WERI-Rb-1 (cell line): Measurements from ENCODE around the gene WBP2.

Experiments
- DNase-seq: peaks from one replicate; pipeline ENCODE4 v3.0.0-alpha.2; 2020
- H3K27ac ChIP-seq: fragments of 250-450 bp; sonication (Bioruptor Pico); 2 replicates; pipeline ENCODE4 v1.5.1; 2020; ENCODE audit warnings: mild to moderate bottlenecking, moderate library complexity
- H3K27me3 ChIP-seq: fragments of 250-450 bp; sonication (Bioruptor Pico); 2 replicates; pipeline ENCODE4 v1.5.1; 2021; ENCODE audit warnings: mild to moderate bottlenecking, low read depth, moderate library complexity; ENCODE audit not compliant: insufficient read depth, severe bottlenecking
- H3K36me3 ChIP-seq: fragments of 250-450 bp; sonication (Bioruptor Pico); 2 replicates; pipeline ENCODE4 v1.5.1; 2020; ENCODE audit warnings: mild to moderate bottlenecking, moderate library complexity
- H3K4me3 ChIP-seq: 2 replicates; pipeline ENCODE4 v1.5.1; 2011; ENCODE audit warnings: low read depth, mild to moderate bottlenecking, control low read depth, low read length
- H3K9me3 ChIP-seq: fragments of 250-450 bp; sonication (Bioruptor Pico); 2 replicates; pipeline ENCODE4 v1.5.1; 2021; ENCODE audit warnings: mild to moderate bottlenecking, moderate library complexity; ENCODE audit not compliant: severe bottlenecking
- TF ChIP-seq, protein P1 (sequence below): IDR thresholded peaks from 2 replicates; pipeline ENCODE4 v1.5.1; 2011; ENCODE audit warnings: low read depth, mild to moderate bottlenecking, control low read depth, inconsistent platforms, low read length

WBP2 gene

DNA sequence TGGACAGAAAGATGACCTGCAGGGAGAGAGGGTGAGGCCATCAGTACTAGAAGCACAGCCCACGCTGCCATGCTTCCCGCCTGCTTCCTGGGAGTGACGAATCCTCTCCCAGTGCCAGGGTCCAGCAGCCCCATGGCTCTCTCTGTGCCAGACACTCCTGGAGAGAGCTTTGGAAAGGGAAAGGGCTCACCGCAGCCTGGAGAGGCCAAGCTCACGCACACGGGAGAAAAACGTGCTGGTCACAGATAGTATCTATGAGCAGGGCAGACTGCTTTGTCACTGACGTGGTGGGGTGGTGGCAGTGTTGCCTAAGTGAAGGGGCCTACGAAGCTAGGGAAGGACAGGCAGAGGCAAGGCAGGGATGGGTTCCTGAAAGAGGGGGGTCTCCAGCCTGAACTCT, 5.4 kb downstream of the WBP2 start:
- Histone ChIP-seq H3K36me3 (peaks cover 71% of the 10 kb centered on the region), H3K27ac (no peak overlapping the region), H3K27me3 (no peaks in the 10 kb centered on the region), H3K4me3 (no peak overlapping the region), H3K9me3 (no peaks in the 10 kb centered on the region)
- TF ChIP-seq, protein P1, sequence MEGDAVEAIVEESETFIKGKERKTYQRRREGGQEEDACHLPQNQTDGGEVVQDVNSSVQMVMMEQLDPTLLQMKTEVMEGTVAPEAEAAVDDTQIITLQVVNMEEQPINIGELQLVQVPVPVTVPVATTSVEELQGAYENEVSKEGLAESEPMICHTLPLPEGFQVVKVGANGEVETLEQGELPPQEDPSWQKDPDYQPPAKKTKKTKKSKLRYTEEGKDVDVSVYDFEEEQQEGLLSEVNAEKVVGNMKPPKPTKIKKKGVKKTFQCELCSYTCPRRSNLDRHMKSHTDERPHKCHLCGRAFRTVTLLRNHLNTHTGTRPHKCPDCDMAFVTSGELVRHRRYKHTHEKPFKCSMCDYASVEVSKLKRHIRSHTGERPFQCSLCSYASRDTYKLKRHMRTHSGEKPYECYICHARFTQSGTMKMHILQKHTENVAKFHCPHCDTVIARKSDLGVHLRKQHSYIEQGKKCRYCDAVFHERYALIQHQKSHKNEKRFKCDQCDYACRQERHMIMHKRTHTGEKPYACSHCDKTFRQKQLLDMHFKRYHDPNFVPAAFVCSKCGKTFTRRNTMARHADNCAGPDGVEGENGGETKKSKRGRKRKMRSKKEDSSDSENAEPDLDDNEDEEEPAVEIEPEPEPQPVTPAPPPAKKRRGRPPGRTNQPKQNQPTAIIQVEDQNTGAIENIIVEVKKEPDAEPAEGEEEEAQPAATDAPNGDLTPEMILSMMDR, result no peak
- no peak for DNase-seq

DNA sequence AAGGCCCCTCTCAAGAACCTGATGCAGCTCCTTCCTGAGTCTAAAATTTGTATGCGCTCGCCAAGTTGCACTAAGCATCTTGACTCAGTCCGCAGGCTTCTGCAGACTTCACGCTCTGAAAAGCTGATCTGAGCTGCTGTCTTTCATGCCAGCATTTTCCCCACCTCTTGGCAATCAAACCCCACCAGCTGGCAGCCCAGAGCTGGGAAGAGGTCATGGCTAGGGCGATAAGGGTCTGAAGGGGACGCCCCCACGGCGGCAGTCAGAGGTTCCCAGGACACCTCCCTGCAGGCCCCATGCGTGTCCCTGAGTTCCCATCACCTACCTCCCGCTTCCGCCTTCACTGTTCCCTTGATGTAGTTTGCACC, 5.9 kb downstream of the WBP2 start:
- peaks cover 71% of the 10 kb centered on the region for H3K36me3 ChIP-seq
- no peak overlapping the region for H3K27ac ChIP-seq
- TF ChIP-seq, protein P1, result no peak
- no peak for DNase-seq
- H3K4me3 ChIP-seq, result no peak overlapping the region
- no peaks in the 10 kb centered on the region for H3K27me3 ChIP-seq
- no peaks in the 10 kb centered on the region for H3K9me3 ChIP-seq

GRCh38 chr17:75848523-75849278, 6.4 kb downstream of the WBP2 start:
- Histone ChIP-seq H3K9me3 (no peaks in the 10 kb centered on the region), H3K27ac (no peak overlapping the region; the same call in 1 of the 2 replicates), H3K27me3 (no peaks in the 10 kb centered on the region), H3K4me3 (no peak overlapping the region), H3K36me3 (peaks cover 71% of the 10 kb centered on the region)
- peak; percentile 94 for DNase-seq
- TF ChIP-seq, protein P1, result peak; percentile 87

DNA sequence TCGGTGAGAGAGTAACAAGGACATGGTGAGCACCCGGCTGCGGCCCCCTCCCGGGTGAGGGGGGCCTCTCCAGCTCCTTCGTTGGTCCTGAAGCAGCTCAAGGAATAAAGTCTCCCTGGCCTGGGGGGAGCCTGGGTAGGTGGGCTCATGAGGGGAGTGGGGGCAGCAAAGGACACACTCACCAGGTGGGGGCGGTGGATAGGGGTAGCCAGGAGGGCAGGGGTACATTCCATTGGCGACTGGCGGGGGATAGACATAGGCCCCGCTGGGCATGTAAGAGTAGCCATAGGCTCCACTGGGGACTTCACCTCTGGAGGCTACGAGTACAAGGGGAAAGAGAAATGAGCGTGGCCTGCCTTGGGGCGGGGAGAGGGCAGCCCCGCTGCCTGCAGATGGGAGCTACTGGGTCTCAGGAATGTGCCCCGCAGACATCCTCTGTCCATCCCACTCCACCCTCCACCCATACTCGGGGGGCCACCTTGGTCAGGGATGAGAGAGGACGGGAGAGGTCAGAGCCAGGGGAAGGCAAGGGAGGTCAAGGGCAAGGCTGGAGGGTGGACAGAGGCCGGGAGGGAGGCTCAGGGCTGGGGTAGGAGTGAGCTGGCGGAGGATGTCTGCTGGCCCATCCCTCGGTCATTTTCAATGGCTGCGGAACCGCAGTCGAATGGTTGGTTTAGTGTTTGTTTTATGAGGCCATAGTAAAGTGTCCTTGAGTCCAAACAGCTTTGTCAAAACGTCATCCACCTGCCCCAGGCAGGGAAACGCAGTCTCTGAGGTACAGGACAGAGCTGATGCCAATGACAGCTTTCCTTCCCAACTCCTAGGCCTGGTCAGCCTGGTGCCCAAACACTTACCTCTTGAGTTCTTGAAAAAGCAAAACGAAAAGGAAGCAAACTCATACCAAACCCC, 7.3 kb downstream of the WBP2 start:
- H3K4me3 ChIP-seq, result no peak overlapping the region
- H3K36me3 ChIP-seq, result peaks cover 70% of the 10 kb centered on the region
- TF ChIP-seq, protein P1, result no peak
- H3K9me3 ChIP-seq, result no peaks in the 10 kb centered on the region
- H3K27me3 ChIP-seq, result no peaks in the 10 kb centered on the region
- no peak overlapping the region for H3K27ac ChIP-seq
- DNase-seq, result no peak

GRCh38 chr17:75846692-75847613, 8.2 kb downstream of the WBP2 start:
- Histone ChIP-seq H3K9me3 (no peaks in the 10 kb centered on the region), H3K27me3 (no peaks in the 10 kb centered on the region), H3K4me3 (no peak overlapping the region), H3K27ac (no peak overlapping the region), H3K36me3 (peaks cover 64% of the 10 kb centered on the region)
- DNase-seq, result no peak
- TF ChIP-seq, protein P1, result no peak
